HG02870 (cell line): ENCODE measurements around the gene CSTF1.
A peak's percentile ranks its signal among the peaks of the same experiment; 100 is the strongest.
"Not testable (repeated sequence)": the region's sequence is repeated elsewhere in the genome, so short reads cannot be mapped to it uniquely, and the experiment has no call there.

Experiments used
- ATAC-seq: cut with Tn5 transposase; IDR thresholded peaks from one replicate; pipeline ENCODE4 v1.9.1; 2021; ENCODE audit warnings: mild to moderate bottlenecking, moderate library complexity; ENCODE audit not compliant: unreplicated experiment

CSTF1 gene

GRCh38 chr20:56403465-56403864, 11.0 kb downstream of the CSTF1 start:
- no peak for ATAC-seq

GRCh38 chr20:56405356-56405755, 12.9 kb downstream of the CSTF1 start:
- not testable (repeated sequence) for ATAC-seq

GRCh38 chr20:56406910-56407309, 14.5 kb downstream of the CSTF1 start:
- no peak for ATAC-seq

- no peak for ATAC-seq
These were observed 17.1 kb downstream of the CSTF1 start for GRCh38 chr20:56409521-56409920.

- ATAC-seq: no peak
These were observed 17.5 kb downstream of the CSTF1 start for GRCh38 chr20:56409956-56410355.

GRCh38 chr20:56411287-56411686, 18.8 kb downstream of the CSTF1 start:
- not testable (repeated sequence) for ATAC-seq

GRCh38 chr20:56411759-56412472, 19.5 kb downstream of the CSTF1 start, which contains the start of gene CASS4:
CASS4 (plus strand) TSS chr20:56412260; CDS start chr20:56412459, 199 bp downstream.
- ATAC-seq: peak; percentile 66

- no peak for ATAC-seq
These were observed 20.0 kb downstream of the CSTF1 start for GRCh38 chr20:56412473-56412790.

- no peak for ATAC-seq
These were observed 20.5 kb downstream of the CSTF1 start for GRCh38 chr20:56412949-56413348.

- no peak for ATAC-seq
These were observed 22.7 kb downstream of the CSTF1 start for GRCh38 chr20:56414842-56415765.

- no peak for ATAC-seq
These were observed 25.0 kb downstream of the CSTF1 start for GRCh38 chr20:56417402-56417801.

GRCh38 chr20:56417911-56418310, 25.5 kb downstream of the CSTF1 start:
- no peak for ATAC-seq

- ATAC-seq: no peak
These were observed 26.0 kb downstream of the CSTF1 start for GRCh38 chr20:56418385-56418861.

GRCh38 chr20:56420028-56420427, 27.6 kb downstream of the CSTF1 start:
- ATAC-seq: no peak

GRCh38 chr20:56420940-56421688, 28.7 kb downstream of the CSTF1 start:
- ATAC-seq: no peak

GRCh38 chr20:56422076-56422823, 29.8 kb downstream of the CSTF1 start:
- ATAC-seq: no peak

GRCh38 chr20:56422824-56423189, 30.4 kb downstream of the CSTF1 start:
- no peak for ATAC-seq

GRCh38 chr20:56423211-56423610, 30.8 kb downstream of the CSTF1 start:
- ATAC-seq: no peak

GRCh38 chr20:56423886-56424285, 31.4 kb downstream of the CSTF1 start:
- ATAC-seq: no peak

- ATAC-seq: no peak
These were observed 32.5 kb downstream of the CSTF1 start for GRCh38 chr20:56424931-56425330.

GRCh38 chr20:56426026-56426425, 33.6 kb downstream of the CSTF1 start:
- ATAC-seq: no peak
